Endothelial cell of umbilical vein (primary cell): ENCODE results near the gene RETREG3. TPM values are rescaled to one million over a fixed set of nuclear protein-coding genes. Genes with fewer than 3 reads are reported as not detected.

Experiments used
- BruUV-seq: library from RNA; stranded (reverse); fragments of 400-500 nt; replicated peaks from 2 replicates; lab custom pipeline; 2021; lab: Mats Ljungman, UMichigan
- CTCF ChIA-PET: fragments of 300-600, 350-600 bp; sonication (Branson Sonifier 250); formaldehyde crosslinking; loops from one replicate; lab custom pipeline; 2021; ENCODE audit warnings: antibody characterized with exemption, inconsistent platforms; lab: Charles Lee
- POLR2A ChIA-PET: fragments of 300-600, 350-600 bp; sonication (Branson Sonifier 250); formaldehyde crosslinking; loops from one replicate; lab custom pipeline; 2021; ENCODE audit warnings: antibody characterized with exemption, inconsistent platforms; lab: Charles Lee
- DNase-seq: peaks from one replicate; pipeline ENCODE4 v3.0.0-alpha.2; 2011; ENCODE audit warnings: low read depth, low spot score
- FAIRE-seq: peaks from 2 replicates; lab custom pipeline; 2011; peaks lifted over from hg19 to GRCh38; lab: Jason Lieb, UNC
- H2AFZ ChIP-seq: 2 replicates; pipeline ENCODE4 v1.6.0; 2012; ENCODE audit warnings: low read depth, low read length, control low read depth, inconsistent platforms
- H3K27ac ChIP-seq: 2 replicates; pipeline ENCODE4 v1.5.1; 2011; ENCODE audit warnings: low read depth, mild to moderate bottlenecking, control low read depth, low read length, moderate library complexity; ENCODE audit not compliant: insufficient read depth
- H3K27me3 ChIP-seq, 2 experiments: 2 replicates each; pipeline versions ENCODE4 v1.6.0 to v1.6.1; 2011; ENCODE audit warnings: low read length in 2 of 2, mixed read lengths in 1 of 2; ENCODE audit not compliant: control insufficient read depth in 2 of 2, insufficient read depth in 2 of 2
- H3K36me3 ChIP-seq, 2 experiments: 2 replicates in 1 of 2; 3 replicates in 1 of 2; pipeline ENCODE4 v1.5.1; 2011; ENCODE audit warnings: low read length in 2 of 2, mild to moderate bottlenecking in 1 of 2, moderate library complexity in 1 of 2; ENCODE audit not compliant: control insufficient read depth in 2 of 2, insufficient read depth in 2 of 2; ENCODE audit errors: extremely low read depth in 1 of 2
- H3K4me1 ChIP-seq: 3 replicates; pipeline ENCODE4 v1.5.1; 2011; ENCODE audit warnings: mild to moderate bottlenecking, low read length; ENCODE audit not compliant: control insufficient read depth, insufficient read depth; ENCODE audit errors: extremely low read depth
- H3K4me2 ChIP-seq: 2 replicates; pipeline ENCODE4 v1.6.1; 2011; ENCODE audit warnings: low read length, control low read depth, mixed read lengths; ENCODE audit not compliant: insufficient read depth
- H3K4me3 ChIP-seq, 3 experiments: fragments of 200-600 bp in 1 of 3; sonication (generic), shearing (Covaris generic) in 1 of 3; replicated peaks in 1 of 3; 2 replicates each; pipeline ENCODE4 v1.5.1; 2011 to 2016; ENCODE audit warnings: control low read depth in 3 of 3, low read length in 3 of 3, mild to moderate bottlenecking in 2 of 3, inconsistent platforms in 1 of 3, low read depth in 1 of 3, moderate library complexity in 1 of 3; ENCODE audit not compliant: insufficient read depth in 1 of 3
- H3K79me2 ChIP-seq: 2 replicates; pipeline ENCODE4 v1.6.0; 2012; ENCODE audit warnings: low read length, inconsistent platforms; ENCODE audit not compliant: control insufficient read depth, insufficient read depth
- H3K9ac ChIP-seq: replicated peaks from 2 replicates; pipeline ENCODE3; 2011; ENCODE audit warnings: low read length, control low read depth; ENCODE audit not compliant: insufficient read depth; ENCODE audit errors: extremely low read depth
- H3K9me1 ChIP-seq: replicated peaks from 3 replicates; pipeline ENCODE4 v1.6.0; 2011; ENCODE audit warnings: mild to moderate bottlenecking, low read length; ENCODE audit not compliant: control insufficient read depth, insufficient read depth; ENCODE audit errors: extremely low read depth
- H3K9me3 ChIP-seq: replicated peaks from 2 replicates; pipeline ENCODE4 v1.5.1; 2012; ENCODE audit warnings: low read length, inconsistent platforms; ENCODE audit not compliant: control insufficient read depth, insufficient read depth
- H4K20me1 ChIP-seq: replicated peaks from 2 replicates; pipeline ENCODE3; 2011; ENCODE audit warnings: mild to moderate bottlenecking, low read length; ENCODE audit not compliant: control insufficient read depth, insufficient read depth; ENCODE audit errors: extremely low read depth
- EZH2 ChIP-seq: IDR thresholded peaks from 2 replicates; pipeline ENCODE4 v1.6.1; 2012; ENCODE audit warnings: borderline replicate concordance, low read depth, mild to moderate bottlenecking, moderate library complexity, low read length, inconsistent platforms; ENCODE audit not compliant: severe bottlenecking
- FOS ChIP-seq: IDR thresholded peaks from 2 replicates; pipeline ENCODE4 v1.6.1; 2011; ENCODE audit warnings: mild to moderate bottlenecking, low read length, moderate library complexity, borderline replicate concordance; ENCODE audit not compliant: insufficient read depth
- GATA2 ChIP-seq: IDR thresholded peaks from 2 replicates; pipeline ENCODE4 v1.7.0; 2011; ENCODE audit warnings: low read depth, mild to moderate bottlenecking, moderate library complexity, mixed read lengths, low read length; ENCODE audit not compliant: insufficient read length, insufficient read depth
- JUN ChIP-seq: IDR thresholded peaks from 2 replicates; pipeline ENCODE4 v1.6.1; 2011; ENCODE audit warnings: borderline replicate concordance, low read depth; ENCODE audit not compliant: insufficient read length, insufficient read depth
- MYC ChIP-seq: IDR thresholded peaks from one replicate; pipeline ENCODE4 v1.6.1; 2011; ENCODE audit warnings: mild to moderate bottlenecking, low read depth, low read length
- POLR2A ChIP-seq: IDR thresholded peaks from 2 replicates; pipeline ENCODE4 v1.6.1; 2012; ENCODE audit warnings: low read depth, mild to moderate bottlenecking, control low read depth, low read length
- POLR2AphosphoS5 ChIP-seq: IDR thresholded peaks from 2 replicates; pipeline ENCODE4 v1.6.1; 2012; ENCODE audit warnings: low read depth, mild to moderate bottlenecking, control low read depth, low read length, moderate library complexity; ENCODE audit not compliant: insufficient read depth
- dilution Hi-C: fragments of 300-500 bp; cut with MboI; formaldehyde crosslinking; loops from one replicate; pipeline ENCODE4 v1.15.0; 2019; ENCODE audit warnings: low sequenced_read_pairs; ENCODE audit not compliant: extremely low pct_ligation_motif_present
- intact Hi-C: fragments of 100-400 bp; cut with micrococcal nuclease; formaldehyde crosslinking; loops from one replicate; pipeline ENCODE4 v1.10.0; 2022
- polyA plus RNA-seq, 4 experiments: library from polyadenylated mRNA; depleted of rRNA in 3 of 4; stranded (reverse) in 3 of 4; unstranded in 1 of 4; fragments of >200 nt; gene quantifications; 2 replicates each; pipeline versions ENCODE4 v1.2.1 to v1.2.3, GENCODE V29; 2011 to 2012; ENCODE audit warnings: missing spikeins in 1 of 4
- total RNA-seq: library from RNA; stranded (reverse); gene quantifications from 2 replicates; pipeline ENCODE4 v1.2.3, GENCODE V29; 2021
- TF ChIP-seq, protein P1 (sequence below): IDR thresholded peaks from 2 replicates; pipeline ENCODE4 v1.6.1; 2011; ENCODE audit not compliant: insufficient read depth, insufficient read length
- TF ChIP-seq, protein P2 (sequence below), 2 donors: IDR thresholded peaks; 1 replicate in 1 of 2; 2 replicates in 1 of 2; pipeline ENCODE4 v1.5.1; 2011; ENCODE audit warnings: low read length in 2 of 2, mild to moderate bottlenecking in 2 of 2, moderate library complexity in 2 of 2, control low read depth in 1 of 2, inconsistent platforms in 1 of 2, low read depth in 1 of 2; ENCODE audit not compliant: insufficient read depth in 1 of 2; ENCODE audit errors: extremely low read depth in 1 of 2

RETREG3 gene
- total and polyA plus RNA-seq, 2 donors (not counting 3 experiments of a cell fraction or from before 2014, with no cell fraction given) = 36.2 to 53.4 TPM

DNA sequence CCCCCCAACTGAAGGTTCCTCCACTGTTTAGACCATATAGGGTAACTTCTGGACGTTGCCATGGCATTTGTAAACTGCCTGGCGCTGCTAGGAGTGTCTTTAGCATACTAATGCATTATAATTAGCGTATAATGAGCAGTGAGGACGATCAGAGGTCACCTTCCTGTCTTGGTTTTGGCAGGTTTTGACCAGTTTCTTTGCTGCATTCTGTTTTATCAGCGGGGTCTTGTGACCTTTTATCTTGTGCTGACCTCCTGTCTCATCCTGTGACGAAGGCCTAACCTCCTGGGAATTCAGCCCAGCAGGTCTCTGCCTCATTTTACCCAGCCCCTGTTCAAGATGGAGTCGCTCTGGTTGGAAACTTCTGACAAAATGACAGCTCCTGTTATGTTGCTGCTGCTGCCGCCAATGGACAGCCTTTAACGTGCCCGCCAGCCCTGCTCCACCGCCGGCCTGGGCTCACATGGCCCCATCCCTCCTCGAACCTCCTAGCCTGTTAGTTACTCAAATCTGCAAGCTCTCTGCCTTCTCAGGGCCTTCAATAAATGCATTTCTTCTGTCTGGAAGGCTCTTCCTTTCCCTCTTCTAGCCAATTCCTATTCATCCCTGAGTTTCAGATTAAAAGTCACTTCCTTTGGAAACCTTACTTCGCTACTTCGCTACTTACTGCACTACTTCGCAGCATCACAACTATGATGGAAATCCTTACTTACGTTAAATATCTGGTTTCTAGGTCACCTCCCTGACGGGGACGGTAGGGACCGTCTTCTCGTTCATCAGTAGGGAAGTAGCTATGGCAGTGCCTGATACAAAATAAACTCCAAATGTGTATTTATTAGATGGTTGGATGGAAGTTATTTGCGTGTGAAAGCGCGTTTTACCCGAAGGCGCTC lies 73.8 kb downstream of the RETREG3 start:
- Histone ChIP-seq H3K4me3 (peak overlapping the region in 2 of 3 experiments; percentile 49 to 80), H2AFZ (peak overlapping the region; percentile 81), H3K36me3 (peaks cover 0 to 2% of the 10 kb centered on the region in 2 experiments), H3K27me3 (no peaks in the 10 kb centered on the region), H3K4me2 (peak overlapping the region; percentile 79), H3K79me2 (peaks cover 4% of the 10 kb centered on the region), H3K9ac (peak overlapping the region; percentile 80), H3K27ac (peak overlapping the region; percentile 79), H3K4me1 (peaks cover 16% of the 10 kb centered on the region), H4K20me1 (no peaks in the 10 kb centered on the region), H3K9me3 (no peaks in the 10 kb centered on the region), H3K9me1 (no peaks in the 10 kb centered on the region)
- intact Hi-C loops (loop anchor here (1.0 to 2.0 kb wide), 2 partner anchors 17 to 19 kb away; no protein-coding TSS in a partner anchor), dilution Hi-C loops (no loop called here)
- ChIA-PET CTCF (interaction anchor here (1.1 to 3.1 kb wide), 6 partner anchors 8 to 141 kb away, joined by 3 to 14 read pairs (median 8); partner anchors contain the start of gene PLEKHH3), POLR2A (interaction anchor here (1.6 kb wide), 1 partner anchor 17 kb away, joined by 5 read pairs; no protein-coding TSS in a partner anchor)
- FAIRE-seq (peak; percentile 18), DNase-seq (no peak)
- TF ChIP-seq, protein P1, sequence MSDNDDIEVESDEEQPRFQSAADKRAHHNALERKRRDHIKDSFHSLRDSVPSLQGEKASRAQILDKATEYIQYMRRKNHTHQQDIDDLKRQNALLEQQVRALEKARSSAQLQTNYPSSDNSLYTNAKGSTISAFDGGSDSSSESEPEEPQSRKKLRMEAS = no peak
- TF ChIP-seq, protein P2, sequence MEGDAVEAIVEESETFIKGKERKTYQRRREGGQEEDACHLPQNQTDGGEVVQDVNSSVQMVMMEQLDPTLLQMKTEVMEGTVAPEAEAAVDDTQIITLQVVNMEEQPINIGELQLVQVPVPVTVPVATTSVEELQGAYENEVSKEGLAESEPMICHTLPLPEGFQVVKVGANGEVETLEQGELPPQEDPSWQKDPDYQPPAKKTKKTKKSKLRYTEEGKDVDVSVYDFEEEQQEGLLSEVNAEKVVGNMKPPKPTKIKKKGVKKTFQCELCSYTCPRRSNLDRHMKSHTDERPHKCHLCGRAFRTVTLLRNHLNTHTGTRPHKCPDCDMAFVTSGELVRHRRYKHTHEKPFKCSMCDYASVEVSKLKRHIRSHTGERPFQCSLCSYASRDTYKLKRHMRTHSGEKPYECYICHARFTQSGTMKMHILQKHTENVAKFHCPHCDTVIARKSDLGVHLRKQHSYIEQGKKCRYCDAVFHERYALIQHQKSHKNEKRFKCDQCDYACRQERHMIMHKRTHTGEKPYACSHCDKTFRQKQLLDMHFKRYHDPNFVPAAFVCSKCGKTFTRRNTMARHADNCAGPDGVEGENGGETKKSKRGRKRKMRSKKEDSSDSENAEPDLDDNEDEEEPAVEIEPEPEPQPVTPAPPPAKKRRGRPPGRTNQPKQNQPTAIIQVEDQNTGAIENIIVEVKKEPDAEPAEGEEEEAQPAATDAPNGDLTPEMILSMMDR (IDR thresholded peaks at IDR 0.05; ENCODE audit: extremely low read depth in 1 of 2, insufficient read depth in 1 of 2, low read depth in 1 of 2, low read length in 2 of 2) = no peak
- TF ChIP-seq JUN (no peak), POLR2AphosphoS5 (no peak), FOS (no peak), MYC (no peak), EZH2 (no peak), POLR2A (no peak), GATA2 (no peak)
- TSS peak; percentile 75 for BruUV-seq
